ENCODE data around the gene RPS16. TPM values are rescaled to one million over a fixed set of nuclear protein-coding genes. Genes with fewer than 3 reads are reported as not detected.

The RPS16 gene
- total and polyA plus RNA-seq, 2 of the 13 experiments (the other 11 are each of a cell fraction or from before 2014, with no cell fraction given): 488 to 2,583 TPM

DNA sequence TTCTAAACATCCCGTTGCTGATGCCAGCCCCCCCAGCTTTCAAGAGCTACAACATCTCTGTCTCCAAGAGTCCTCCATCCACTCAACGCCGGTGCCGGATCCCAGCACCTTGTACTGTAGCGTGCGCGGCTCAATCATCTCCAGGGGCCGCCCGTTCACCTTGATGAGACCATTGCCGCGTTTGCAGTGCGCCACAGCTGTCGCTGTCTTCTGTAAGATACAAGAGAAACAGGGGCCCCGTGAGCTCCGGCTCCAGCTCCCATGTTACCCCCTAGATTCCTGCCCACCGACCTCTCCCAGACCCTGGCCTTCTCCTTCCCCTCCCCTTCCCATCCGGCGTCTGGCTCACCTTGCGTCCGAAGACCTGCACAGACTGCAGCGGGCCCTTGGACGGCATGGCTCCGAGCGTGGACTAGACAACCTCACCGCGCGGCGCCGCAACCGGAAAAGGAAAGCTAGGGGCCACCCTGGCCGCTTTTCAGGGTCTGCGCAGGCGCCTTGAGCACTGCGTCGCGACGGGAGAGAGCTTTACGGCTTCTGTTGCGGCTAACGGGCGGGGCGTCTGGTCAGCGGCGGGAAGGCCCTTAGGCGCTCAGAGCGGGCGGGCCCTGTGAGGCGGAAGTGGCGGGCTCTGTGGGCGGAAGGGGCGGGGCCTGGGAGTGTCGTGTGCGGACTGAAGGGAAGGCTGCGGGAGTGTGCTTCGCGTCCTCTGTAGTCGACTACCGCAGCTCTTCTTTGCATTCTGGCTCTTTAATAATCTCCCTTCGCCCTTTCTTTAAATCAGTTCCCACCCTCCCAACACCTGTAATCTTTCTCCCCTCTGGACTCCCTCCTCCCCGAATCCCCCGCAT is at the start of gene RPS16 (continued):
- TF ChIP-seq, protein P1, sequence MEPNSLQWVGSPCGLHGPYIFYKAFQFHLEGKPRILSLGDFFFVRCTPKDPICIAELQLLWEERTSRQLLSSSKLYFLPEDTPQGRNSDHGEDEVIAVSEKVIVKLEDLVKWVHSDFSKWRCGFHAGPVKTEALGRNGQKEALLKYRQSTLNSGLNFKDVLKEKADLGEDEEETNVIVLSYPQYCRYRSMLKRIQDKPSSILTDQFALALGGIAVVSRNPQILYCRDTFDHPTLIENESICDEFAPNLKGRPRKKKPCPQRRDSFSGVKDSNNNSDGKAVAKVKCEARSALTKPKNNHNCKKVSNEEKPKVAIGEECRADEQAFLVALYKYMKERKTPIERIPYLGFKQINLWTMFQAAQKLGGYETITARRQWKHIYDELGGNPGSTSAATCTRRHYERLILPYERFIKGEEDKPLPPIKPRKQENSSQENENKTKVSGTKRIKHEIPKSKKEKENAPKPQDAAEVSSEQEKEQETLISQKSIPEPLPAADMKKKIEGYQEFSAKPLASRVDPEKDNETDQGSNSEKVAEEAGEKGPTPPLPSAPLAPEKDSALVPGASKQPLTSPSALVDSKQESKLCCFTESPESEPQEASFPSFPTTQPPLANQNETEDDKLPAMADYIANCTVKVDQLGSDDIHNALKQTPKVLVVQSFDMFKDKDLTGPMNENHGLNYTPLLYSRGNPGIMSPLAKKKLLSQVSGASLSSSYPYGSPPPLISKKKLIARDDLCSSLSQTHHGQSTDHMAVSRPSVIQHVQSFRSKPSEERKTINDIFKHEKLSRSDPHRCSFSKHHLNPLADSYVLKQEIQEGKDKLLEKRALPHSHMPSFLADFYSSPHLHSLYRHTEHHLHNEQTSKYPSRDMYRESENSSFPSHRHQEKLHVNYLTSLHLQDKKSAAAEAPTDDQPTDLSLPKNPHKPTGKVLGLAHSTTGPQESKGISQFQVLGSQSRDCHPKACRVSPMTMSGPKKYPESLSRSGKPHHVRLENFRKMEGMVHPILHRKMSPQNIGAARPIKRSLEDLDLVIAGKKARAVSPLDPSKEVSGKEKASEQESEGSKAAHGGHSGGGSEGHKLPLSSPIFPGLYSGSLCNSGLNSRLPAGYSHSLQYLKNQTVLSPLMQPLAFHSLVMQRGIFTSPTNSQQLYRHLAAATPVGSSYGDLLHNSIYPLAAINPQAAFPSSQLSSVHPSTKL (CRISPR knock-in tag; IDR thresholded peaks at IDR 0.05): peak; percentile 50
- TF ChIP-seq, protein P2, sequence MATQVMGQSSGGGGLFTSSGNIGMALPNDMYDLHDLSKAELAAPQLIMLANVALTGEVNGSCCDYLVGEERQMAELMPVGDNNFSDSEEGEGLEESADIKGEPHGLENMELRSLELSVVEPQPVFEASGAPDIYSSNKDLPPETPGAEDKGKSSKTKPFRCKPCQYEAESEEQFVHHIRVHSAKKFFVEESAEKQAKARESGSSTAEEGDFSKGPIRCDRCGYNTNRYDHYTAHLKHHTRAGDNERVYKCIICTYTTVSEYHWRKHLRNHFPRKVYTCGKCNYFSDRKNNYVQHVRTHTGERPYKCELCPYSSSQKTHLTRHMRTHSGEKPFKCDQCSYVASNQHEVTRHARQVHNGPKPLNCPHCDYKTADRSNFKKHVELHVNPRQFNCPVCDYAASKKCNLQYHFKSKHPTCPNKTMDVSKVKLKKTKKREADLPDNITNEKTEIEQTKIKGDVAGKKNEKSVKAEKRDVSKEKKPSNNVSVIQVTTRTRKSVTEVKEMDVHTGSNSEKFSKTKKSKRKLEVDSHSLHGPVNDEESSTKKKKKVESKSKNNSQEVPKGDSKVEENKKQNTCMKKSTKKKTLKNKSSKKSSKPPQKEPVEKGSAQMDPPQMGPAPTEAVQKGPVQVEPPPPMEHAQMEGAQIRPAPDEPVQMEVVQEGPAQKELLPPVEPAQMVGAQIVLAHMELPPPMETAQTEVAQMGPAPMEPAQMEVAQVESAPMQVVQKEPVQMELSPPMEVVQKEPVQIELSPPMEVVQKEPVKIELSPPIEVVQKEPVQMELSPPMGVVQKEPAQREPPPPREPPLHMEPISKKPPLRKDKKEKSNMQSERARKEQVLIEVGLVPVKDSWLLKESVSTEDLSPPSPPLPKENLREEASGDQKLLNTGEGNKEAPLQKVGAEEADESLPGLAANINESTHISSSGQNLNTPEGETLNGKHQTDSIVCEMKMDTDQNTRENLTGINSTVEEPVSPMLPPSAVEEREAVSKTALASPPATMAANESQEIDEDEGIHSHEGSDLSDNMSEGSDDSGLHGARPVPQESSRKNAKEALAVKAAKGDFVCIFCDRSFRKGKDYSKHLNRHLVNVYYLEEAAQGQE (IDR thresholded peaks at IDR 0.05; ENCODE audit: borderline replicate concordance in 1 of 2, low read depth in 1 of 2, low read length in 2 of 2): peak in 1 of 2 experiments; percentile 49; a peak in 1 of 4 replicates
- 0 out of 2 replicates have a peak, but pooled peaks have one; percentile 81 for TF ChIP-seq ZNF713 (CRISPR knock-in tag; IDR thresholded peaks at IDR 0.05)
- TF ChIP-seq, protein P3, sequence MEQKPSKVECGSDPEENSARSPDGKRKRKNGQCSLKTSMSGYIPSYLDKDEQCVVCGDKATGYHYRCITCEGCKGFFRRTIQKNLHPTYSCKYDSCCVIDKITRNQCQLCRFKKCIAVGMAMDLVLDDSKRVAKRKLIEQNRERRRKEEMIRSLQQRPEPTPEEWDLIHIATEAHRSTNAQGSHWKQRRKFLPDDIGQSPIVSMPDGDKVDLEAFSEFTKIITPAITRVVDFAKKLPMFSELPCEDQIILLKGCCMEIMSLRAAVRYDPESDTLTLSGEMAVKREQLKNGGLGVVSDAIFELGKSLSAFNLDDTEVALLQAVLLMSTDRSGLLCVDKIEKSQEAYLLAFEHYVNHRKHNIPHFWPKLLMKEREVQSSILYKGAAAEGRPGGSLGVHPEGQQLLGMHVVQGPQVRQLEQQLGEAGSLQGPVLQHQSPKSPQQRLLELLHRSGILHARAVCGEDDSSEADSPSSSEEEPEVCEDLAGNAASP (CRISPR knock-in tag; IDR thresholded peaks at IDR 0.05; ENCODE audit: borderline replicate concordance): peak; percentile 38; the same call in 1 of the 2 replicates
- TF ChIP-seq, protein P4, sequence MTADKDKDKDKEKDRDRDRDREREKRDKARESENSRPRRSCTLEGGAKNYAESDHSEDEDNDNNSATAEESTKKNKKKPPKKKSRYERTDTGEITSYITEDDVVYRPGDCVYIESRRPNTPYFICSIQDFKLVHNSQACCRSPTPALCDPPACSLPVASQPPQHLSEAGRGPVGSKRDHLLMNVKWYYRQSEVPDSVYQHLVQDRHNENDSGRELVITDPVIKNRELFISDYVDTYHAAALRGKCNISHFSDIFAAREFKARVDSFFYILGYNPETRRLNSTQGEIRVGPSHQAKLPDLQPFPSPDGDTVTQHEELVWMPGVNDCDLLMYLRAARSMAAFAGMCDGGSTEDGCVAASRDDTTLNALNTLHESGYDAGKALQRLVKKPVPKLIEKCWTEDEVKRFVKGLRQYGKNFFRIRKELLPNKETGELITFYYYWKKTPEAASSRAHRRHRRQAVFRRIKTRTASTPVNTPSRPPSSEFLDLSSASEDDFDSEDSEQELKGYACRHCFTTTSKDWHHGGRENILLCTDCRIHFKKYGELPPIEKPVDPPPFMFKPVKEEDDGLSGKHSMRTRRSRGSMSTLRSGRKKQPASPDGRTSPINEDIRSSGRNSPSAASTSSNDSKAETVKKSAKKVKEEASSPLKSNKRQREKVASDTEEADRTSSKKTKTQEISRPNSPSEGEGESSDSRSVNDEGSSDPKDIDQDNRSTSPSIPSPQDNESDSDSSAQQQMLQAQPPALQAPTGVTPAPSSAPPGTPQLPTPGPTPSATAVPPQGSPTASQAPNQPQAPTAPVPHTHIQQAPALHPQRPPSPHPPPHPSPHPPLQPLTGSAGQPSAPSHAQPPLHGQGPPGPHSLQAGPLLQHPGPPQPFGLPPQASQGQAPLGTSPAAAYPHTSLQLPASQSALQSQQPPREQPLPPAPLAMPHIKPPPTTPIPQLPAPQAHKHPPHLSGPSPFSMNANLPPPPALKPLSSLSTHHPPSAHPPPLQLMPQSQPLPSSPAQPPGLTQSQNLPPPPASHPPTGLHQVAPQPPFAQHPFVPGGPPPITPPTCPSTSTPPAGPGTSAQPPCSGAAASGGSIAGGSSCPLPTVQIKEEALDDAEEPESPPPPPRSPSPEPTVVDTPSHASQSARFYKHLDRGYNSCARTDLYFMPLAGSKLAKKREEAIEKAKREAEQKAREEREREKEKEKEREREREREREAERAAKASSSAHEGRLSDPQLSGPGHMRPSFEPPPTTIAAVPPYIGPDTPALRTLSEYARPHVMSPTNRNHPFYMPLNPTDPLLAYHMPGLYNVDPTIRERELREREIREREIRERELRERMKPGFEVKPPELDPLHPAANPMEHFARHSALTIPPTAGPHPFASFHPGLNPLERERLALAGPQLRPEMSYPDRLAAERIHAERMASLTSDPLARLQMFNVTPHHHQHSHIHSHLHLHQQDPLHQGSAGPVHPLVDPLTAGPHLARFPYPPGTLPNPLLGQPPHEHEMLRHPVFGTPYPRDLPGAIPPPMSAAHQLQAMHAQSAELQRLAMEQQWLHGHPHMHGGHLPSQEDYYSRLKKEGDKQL (CRISPR knock-in tag; IDR thresholded peaks at IDR 0.05; ENCODE audit: low read depth): no peak
- TF ChIP-seq MTA1 (CRISPR knock-in tag; IDR thresholded peaks at IDR 0.05; ENCODE audit: borderline replicate concordance): peak; percentile 78; the same call in 1 of the 2 replicates
- no peak for TF ChIP-seq ADNP (CRISPR knock-in tag; IDR thresholded peaks at IDR 0.05)
- peak; percentile 79; the same call in 1 of the 2 replicates for TF ChIP-seq MAF1 (CRISPR knock-in tag; IDR thresholded peaks at IDR 0.05; ENCODE audit: borderline replicate concordance)
- peak; percentile 96 for TF ChIP-seq ZNF224 (CRISPR knock-in tag; IDR thresholded peaks at IDR 0.05)
- TF ChIP-seq KMT2A (CRISPR knock-in tag; IDR thresholded peaks at IDR 0.05): peak; percentile 81; the same call in 1 of the 2 replicates

Data from HepG2 (cell line).